HAP-1 (cell line): Measurements from ENCODE around the gene DUSP15.

ENCODE experiments used
- DNase-seq, 2 experiments: peaks; one replicate each; pipeline ENCODE4 v3.0.0-alpha.2; 2016 to 2020; ENCODE audit warnings: low spot score in 2 of 2
- H3K27me3 ChIP-seq: fragments of 250-450 bp; sonication (Bioruptor Pico); 2 replicates; pipeline ENCODE4 v1.5.1; 2020; ENCODE audit warnings: low read depth, mild to moderate bottlenecking, moderate library complexity
- H3K36me3 ChIP-seq: fragments of 250-450 bp; sonication (Bioruptor Pico); replicated peaks from 2 replicates; pipeline ENCODE4 v1.5.1; 2020; ENCODE audit warnings: mild to moderate bottlenecking
- H3K4me1 ChIP-seq: fragments of 250-450 bp; sonication (Bioruptor Pico); 2 replicates; pipeline ENCODE4 v1.5.1; 2020; ENCODE audit warnings: mild to moderate bottlenecking
- H3K4me3 ChIP-seq: fragments of 250-450 bp; sonication (Bioruptor Pico); 2 replicates; pipeline ENCODE4 v1.5.1; 2020; ENCODE audit warnings: mild to moderate bottlenecking, moderate library complexity
- H3K9me3 ChIP-seq: fragments of 250-450 bp; sonication (Bioruptor Pico); 2 replicates; pipeline ENCODE4 v1.5.1; 2020; ENCODE audit warnings: mild to moderate bottlenecking, moderate library complexity
- in situ Hi-C: fragments of 300-500 bp; cut with MboI; formaldehyde crosslinking; loops from 3 replicates; pipeline ENCODE4 v1.14.3; 2020; ENCODE audit warnings: low sequenced_read_pairs, inconsistent platforms, mixed read lengths

DUSP15 gene

DNA sequence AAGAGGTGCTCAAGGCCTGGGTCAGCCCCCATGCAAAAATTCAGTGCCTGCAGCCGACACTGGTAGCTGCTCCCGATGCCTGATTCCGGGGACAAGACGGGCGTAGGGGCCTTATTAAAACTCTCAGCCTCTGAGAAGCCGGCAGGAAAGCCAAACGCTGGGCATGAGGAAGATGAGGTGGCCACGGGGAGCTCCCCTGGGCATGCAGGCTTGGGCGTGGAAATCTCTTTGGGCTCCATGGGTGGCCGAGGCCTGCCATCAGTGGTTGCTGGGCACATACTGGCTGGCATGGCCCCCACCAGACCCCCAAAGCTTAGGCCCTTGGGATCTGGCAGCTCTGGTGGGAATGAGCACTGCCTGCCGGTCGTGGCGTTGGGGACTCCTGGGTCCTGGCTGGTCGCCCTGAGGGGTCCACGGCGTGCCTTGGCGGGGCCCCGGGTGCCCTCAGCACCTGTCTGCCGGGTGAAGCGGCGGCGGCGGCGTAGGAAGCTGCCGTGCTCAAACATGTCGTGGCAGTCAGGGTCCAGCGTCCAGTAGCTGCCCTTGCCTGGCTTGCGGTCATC is 25.5 kb downstream of the DUSP15 start:
- Histone ChIP-seq H3K4me1 (no peaks in the 10 kb centered on the region), H3K4me3 (no peak overlapping the region), H3K9me3 (no peaks in the 10 kb centered on the region), H3K36me3 (no peaks in the 10 kb centered on the region), H3K27me3 (no peaks in the 10 kb centered on the region; the same call in 1 of the 2 replicates)
- in situ Hi-C loops = no loop called here
- no peak for DNase-seq

DNA sequence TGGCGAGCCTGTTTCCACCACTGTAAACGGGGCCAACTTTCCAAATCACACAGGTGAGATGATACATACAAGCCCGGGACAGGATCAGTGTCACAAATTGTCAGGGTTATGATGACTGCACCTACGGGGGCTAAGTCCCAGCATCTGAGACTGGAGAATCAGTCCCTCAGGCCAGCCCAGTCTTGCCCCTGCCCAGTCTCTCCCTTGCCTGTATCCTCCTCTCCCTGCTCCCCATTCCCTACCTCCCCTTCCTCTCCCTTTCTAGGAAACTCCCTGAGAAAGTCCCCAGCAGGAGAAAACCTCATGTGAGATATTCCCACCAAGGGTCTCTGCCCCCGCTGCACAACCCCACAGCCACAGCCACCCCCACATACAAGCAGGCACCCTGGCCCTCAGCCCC is 26.4 kb downstream of the DUSP15 start:
- in situ Hi-C loops = no loop called here
- Histone ChIP-seq H3K4me3 (no peak overlapping the region), H3K9me3 (no peaks in the 10 kb centered on the region), H3K27me3 (no peaks in the 10 kb centered on the region; the same call in 1 of the 2 replicates), H3K36me3 (no peaks in the 10 kb centered on the region), H3K4me1 (no peaks in the 10 kb centered on the region)
- DNase-seq = no peak

DNA sequence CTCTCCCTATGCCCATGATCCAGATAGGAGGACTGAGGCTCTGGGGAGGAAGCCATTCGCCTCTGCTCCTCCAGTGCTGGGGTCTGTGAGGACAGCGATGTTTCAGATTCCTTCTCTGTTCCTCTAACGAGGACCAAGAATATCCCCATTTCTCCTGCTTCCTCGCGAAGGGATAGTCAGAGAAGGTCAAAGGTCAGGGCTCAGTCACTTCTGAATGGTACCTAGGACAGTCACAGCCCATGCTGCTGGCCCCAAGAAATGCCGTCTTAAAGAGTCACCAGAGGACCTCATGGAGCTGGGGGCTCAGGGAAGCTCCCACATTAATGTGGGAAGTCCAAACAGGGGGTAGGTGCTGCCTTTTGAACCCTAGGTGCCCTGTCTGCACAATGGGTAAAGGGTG is 27.0 kb downstream of the DUSP15 start:
- no peak for DNase-seq
- H3K27me3 ChIP-seq = no peaks in the 10 kb centered on the region; the same call in 1 of the 2 replicates
- H3K4me1 ChIP-seq = no peaks in the 10 kb centered on the region
- H3K4me3 ChIP-seq = no peak overlapping the region
- H3K9me3 ChIP-seq = no peaks in the 10 kb centered on the region
- in situ Hi-C loops = no loop called here
- no peaks in the 10 kb centered on the region for H3K36me3 ChIP-seq

DNA sequence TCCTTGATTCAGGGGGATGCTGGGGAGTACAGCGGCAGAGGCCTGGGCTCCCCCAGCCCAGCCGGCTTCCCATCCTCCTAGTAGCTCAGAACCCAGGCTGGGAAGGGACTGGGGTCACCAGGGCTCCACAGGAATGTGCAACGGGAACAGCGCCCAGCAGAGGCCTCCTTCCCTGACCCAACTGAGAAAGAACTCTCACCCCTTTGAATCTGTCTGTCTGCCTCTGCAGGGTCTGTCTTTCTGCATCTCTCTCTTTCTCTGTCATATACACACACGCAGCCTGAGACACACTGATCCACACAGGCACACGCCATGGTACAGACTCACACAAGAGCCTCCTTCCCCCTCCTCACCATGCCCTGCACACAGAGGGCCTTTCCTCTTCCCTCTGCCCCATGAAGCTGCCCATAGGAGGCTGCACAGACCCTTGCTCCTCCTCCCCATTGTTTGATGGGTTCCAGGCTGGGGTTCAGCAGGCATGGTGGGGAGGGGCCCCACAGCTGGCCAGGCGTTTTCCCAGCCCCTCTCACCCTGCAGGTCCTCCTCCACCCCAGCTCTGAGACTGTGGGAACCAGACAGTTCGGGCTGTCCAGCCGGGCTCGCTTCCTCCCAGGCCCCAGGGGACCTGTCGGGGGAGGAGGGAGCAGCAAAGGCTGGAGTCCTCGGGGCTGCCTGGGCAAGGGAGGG is 27.7 kb downstream of the DUSP15 start:
- Histone ChIP-seq H3K27me3 (no peaks in the 10 kb centered on the region; the same call in 1 of the 2 replicates), H3K9me3 (no peaks in the 10 kb centered on the region), H3K36me3 (no peaks in the 10 kb centered on the region), H3K4me1 (no peaks in the 10 kb centered on the region), H3K4me3 (no peak overlapping the region)
- no peak for DNase-seq
- in situ Hi-C loops = no loop called here

DNA sequence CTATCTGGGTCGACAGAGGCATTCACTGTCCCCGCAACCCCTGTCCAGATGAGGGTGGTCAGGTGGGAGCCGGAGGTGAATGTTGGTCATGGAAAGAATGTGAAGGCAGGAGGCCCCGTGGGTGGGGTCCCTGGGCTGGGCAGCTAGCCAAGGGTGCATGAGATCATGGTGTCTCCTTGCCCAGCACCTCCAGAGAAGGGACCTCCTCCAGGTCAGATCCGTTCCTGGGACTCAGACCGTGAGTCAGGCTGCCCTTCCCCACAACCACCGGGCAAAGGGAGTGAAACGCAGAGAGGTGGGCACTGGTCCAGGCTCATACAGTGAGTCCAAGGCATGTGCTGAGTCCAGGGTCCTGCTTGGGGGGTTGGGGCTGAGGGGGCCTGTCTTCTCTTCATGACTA is 28.4 kb downstream of the DUSP15 start:
- no peak for DNase-seq
- Histone ChIP-seq H3K4me3 (no peak overlapping the region), H3K36me3 (no peaks in the 10 kb centered on the region), H3K9me3 (no peaks in the 10 kb centered on the region), H3K4me1 (no peaks in the 10 kb centered on the region), H3K27me3 (no peaks in the 10 kb centered on the region)
- in situ Hi-C loops = no loop called here

DNA sequence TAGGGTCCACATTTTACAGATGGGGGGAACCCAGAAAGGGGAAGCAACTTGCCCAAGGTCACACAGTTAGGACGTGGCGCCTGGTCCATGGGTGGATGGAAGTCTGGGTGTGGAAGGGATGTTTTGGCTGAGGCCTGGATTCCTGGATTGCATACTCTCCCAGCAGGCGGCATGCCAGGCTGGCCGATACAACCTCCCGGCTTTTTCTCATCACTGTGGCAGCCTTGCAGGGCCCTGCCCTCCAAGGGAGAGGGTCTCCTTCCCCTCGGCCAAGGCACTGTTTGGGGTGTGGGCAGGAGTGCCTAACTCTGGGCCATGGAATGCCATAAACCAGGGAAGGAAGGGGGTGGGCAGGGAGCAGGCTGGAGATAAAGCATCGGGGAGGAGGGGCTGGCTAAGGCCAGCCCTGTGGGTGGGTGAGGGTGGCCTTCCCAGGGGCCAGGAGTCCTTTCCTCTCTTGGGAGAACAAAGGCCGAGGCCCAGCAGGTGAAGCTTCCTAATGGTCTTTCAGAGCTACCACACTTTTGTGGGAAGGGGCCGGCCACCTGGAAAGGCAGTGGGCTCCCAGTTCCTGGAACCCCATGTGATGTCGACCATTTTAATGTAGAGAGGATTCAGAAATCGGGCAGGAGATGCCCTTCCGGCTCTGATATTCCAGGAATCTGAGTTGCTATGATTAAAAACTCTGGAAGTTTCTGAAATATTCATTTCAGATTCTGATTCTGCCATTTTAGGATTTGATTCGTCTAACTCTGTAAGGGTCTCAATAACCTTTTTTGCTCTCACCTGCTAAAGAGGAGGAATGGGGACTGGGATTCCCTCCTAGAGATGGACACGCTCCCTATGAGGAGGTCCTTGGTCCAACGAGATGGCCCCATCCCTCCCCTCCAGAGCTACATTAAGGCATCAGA is 29.2 kb downstream of the DUSP15 start:
- H3K27me3 ChIP-seq = no peaks in the 10 kb centered on the region
- in situ Hi-C loops = no loop called here

DNA sequence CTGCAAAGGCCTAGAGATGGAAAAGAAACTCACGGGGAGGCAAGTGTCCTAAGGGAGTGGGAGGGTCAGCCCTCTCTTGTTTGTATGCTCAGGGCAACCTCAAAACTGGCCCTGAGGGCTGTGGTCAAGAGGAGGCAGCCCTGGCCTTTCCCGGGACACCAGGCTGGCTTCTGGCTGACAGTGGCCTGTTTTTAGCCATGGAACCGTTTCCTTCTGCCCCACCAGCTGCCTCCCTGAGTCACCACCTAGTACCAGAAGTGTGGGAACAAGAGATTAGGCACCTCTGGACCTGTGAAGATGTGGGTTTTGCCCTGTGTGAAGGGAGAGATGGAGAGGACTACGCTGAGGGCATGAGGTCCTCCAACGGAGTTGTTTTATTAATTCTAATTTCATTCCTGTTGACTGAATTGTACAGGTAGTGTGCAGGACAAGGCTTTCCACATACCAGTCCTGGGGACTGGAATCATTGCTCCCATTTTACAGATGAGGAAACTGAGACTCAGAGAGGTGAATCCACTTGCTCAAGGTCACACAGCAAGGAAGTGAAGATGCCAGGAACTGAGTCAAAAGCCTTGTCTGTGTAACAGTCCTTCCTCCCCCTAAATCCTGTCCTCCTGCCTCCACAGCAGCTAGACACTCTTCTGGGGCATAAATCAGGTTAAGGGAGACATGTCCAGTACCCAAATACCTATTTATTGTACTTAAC is 30.4 kb downstream of the DUSP15 start:
- in situ Hi-C loops = no loop called here
- no peak for DNase-seq
- Histone ChIP-seq H3K27me3 (no peaks in the 10 kb centered on the region), H3K9me3 (no peaks in the 10 kb centered on the region), H3K36me3 (no peaks in the 10 kb centered on the region), H3K4me1 (no peaks in the 10 kb centered on the region), H3K4me3 (no peak overlapping the region)

More for the DNA sequence above, 29.2 kb downstream of the DUSP15 start:
- no peak for DNase-seq
- Histone ChIP-seq H3K4me1 (no peaks in the 10 kb centered on the region), H3K36me3 (no peaks in the 10 kb centered on the region), H3K4me3 (no peak overlapping the region), H3K9me3 (no peaks in the 10 kb centered on the region)

DNA sequence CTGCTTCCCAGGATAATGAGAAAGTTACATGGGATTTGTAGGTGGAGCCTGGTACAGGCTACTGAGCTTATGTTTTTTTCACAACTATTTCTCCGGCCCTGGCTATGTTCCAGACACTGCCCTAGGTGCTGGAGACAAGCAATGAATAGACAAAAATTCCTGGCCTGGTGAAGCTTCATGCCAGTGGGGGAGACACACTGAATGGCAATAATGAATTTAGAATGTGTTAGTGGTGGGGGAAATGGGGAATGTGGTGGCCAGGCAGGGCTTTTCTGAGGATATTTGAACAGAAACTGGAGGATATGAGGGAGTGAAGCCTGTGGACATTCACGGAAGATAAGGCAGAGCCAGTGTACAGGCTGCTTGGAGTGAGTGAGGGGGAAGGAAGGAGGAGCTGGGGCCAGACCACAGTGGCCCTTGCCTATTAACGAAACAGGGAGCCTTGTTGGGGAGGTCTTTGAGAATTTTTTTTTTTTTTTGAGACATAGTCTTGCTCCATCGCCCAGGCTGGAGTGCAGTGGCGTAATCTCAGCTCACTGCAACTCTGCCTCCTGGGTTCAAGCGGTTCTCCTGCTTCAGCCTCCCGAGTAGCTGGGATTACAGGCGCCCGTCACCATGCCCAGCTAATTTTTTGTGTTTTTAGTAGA is 31.6 kb downstream of the DUSP15 start:
- in situ Hi-C loops = no loop called here
- no peak overlapping the region for H3K4me3 ChIP-seq
- H3K4me1 ChIP-seq = no peaks in the 10 kb centered on the region
- no peaks in the 10 kb centered on the region for H3K36me3 ChIP-seq
- no peaks in the 10 kb centered on the region for H3K27me3 ChIP-seq
- peak in 1 of 2 experiments; percentile 35 for DNase-seq
- no peaks in the 10 kb centered on the region for H3K9me3 ChIP-seq

DNA sequence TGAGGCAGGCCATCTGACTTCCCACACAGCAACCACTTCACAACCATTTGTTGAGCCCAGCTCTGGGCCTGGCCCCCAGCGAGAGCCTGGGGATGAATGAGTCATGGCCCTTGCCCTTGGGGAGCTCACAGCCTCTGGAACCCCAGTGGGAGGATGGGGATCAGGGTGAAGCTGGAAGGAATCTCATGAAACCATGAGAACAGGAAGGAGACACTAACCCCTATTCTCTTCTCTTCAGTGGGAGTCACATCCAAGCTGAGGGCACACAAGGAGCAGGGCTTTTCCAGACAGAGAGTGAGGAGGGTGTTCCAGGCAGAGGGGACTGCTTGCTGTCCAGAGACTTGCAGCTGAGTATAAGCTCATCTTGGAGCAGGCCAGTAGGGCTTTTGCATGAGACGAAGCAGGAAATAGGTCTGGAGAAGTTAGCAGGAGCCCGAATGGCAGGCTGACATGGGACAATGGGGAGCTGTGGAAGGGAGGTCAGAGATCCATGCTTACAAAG is 32.4 kb downstream of the DUSP15 start:
- in situ Hi-C loops = no loop called here
- Histone ChIP-seq H3K9me3 (no peaks in the 10 kb centered on the region), H3K36me3 (no peaks in the 10 kb centered on the region), H3K27me3 (no peaks in the 10 kb centered on the region), H3K4me1 (no peaks in the 10 kb centered on the region), H3K4me3 (no peak overlapping the region)
- no peak for DNase-seq

DNA sequence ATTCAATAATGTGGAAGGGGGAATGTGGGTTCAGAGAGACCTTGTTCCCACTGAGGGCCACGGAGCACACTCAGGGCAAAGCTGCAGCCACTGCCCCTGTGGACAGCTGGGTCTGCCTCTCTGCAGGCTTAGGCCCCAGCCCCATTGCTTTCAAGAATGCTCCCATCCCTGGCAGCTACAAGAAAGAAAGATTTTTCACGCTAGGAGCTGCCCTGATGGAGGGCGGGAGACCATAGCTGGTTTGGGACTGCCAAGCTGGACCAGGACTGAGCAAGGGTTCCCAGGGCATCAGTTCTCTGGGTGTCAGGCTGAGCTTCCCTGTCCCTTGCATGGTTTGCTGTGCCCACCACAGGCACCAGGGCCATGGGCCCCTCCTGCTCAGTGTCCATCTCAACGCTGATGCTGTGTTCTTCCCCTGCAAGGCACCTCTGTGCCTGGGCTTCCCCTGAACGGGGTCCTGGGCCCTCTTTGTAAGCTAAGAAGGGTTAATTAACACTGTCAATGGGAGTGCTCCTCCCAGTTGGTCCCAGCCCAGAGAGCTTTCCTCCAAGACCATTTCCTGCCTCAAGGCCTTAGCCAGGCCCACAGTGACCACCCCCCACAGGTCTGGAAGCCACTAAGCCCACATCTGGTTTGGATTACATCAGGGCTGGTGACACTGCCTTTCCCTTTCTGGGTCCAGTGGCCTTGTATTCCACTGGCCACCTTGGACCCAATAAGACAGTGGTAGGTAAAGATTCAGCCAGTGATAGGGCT is 33.3 kb downstream of the DUSP15 start:
- DNase-seq = no peak
- in situ Hi-C loops = no loop called here
- Histone ChIP-seq H3K4me1 (no peaks in the 10 kb centered on the region), H3K27me3 (no peaks in the 10 kb centered on the region), H3K36me3 (no peaks in the 10 kb centered on the region), H3K9me3 (no peaks in the 10 kb centered on the region), H3K4me3 (no peak overlapping the region)

DNA sequence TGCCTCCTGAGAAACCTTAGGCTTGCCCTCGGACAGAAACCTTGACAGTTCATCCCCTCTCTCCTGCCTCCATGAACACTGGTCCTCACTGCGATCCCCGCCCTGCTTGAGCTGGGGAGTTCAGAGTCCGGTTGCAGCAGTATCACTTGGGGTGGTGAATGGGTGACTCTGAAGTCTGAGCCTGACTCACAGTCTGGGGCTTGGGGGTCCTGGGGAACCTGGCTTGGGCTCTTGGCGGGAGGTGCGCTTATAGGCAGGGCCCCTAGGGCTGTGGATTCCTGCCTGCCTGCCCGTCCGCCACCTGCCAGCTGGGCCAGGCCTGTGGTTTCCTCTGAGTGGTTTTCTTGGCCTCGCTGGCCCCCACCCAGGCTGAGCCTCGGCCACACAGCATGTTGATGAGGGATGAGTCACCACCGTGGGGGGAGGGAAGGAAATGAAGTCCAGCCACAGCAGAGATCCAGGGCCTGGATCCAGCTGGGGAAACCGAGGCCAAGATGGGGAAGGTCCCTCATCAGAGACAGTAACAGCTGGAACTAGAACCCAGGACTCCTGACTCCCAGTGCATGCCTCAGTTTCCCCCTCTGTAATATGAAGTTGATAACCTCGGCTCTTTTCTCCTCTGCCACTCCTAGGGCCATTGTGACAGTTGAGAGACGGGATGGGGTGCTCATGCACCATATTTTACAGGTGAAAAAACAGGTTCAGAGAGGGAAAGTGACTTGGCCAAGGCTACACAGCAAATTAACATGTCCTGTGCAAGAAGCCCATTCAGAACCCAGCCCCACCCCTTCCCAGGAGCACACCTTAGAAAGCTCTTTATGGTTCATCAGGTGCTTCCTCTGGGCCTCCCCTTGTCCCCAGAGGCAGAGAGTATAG is 34.1 kb downstream of the DUSP15 start:
- Histone ChIP-seq H3K27me3 (no peaks in the 10 kb centered on the region), H3K4me3 (no peak overlapping the region), H3K36me3 (no peaks in the 10 kb centered on the region), H3K4me1 (no peaks in the 10 kb centered on the region), H3K9me3 (no peaks in the 10 kb centered on the region)
- in situ Hi-C loops = no loop called here
- DNase-seq = no peak

DNA sequence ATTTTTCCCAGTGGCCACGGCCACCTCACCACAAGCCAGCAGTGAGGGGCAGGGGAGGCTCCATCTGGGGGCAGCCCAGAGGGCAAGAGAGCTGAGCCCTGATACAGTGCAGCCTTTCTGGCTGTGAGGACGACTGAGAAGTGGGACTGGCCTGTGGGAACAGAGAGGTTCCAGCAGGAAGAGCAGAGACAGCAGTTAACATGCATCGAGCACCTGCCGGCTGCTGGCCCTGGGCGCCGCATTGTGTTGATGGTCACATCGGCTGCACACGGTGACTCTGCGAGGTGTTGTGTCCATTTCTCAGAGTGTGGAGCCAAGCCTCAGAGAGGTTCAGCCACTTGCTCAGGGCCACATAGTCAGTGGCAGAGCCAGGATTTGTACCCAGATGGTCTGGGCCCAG is 34.8 kb downstream of the DUSP15 start:
- H3K9me3 ChIP-seq = no peaks in the 10 kb centered on the region
- no peaks in the 10 kb centered on the region for H3K36me3 ChIP-seq
- no peak for DNase-seq
- H3K4me1 ChIP-seq = no peaks in the 10 kb centered on the region
- no peaks in the 10 kb centered on the region for H3K27me3 ChIP-seq
- in situ Hi-C loops = no loop called here
- H3K4me3 ChIP-seq = no peak overlapping the region
